BLaER1 treated with 17β-estradiol and CSF1 and Interleukin-3, amounts not matched to agents 10 nM and 100 nM (cell line): ENCODE data around the gene KCNJ6.

Experiments
- H3K27ac ChIP-seq, 11 experiments: shearing (Covaris generic); formaldehyde crosslinking; 2 replicates each; pipeline ENCODE4 v1.8.1; 2022
- H3K27me3 ChIP-seq, 11 experiments: shearing (Covaris generic); formaldehyde crosslinking; 2 replicates each; pipeline ENCODE4 v1.8.1; 2022
- H3K36me3 ChIP-seq, 11 experiments: shearing (Covaris generic); formaldehyde crosslinking; 2 replicates each; pipeline ENCODE4 v1.8.1; 2022
- H3K4me1 ChIP-seq, 10 experiments: shearing (Covaris generic); formaldehyde crosslinking; 2 replicates each; pipeline ENCODE4 v1.8.1; 2022
- H3K4me2 ChIP-seq, 11 experiments: shearing (Covaris generic); formaldehyde crosslinking; 2 replicates each; pipeline ENCODE4 v1.8.1; 2022
- H3K4me3 ChIP-seq, 10 experiments: shearing (Covaris generic); formaldehyde crosslinking; 2 replicates each; pipeline ENCODE4 v1.8.1; 2022
- H3K9ac ChIP-seq, 11 experiments: shearing (Covaris generic); formaldehyde crosslinking; 2 replicates each; pipeline ENCODE4 v1.8.1; 2022
- H3K9me3 ChIP-seq, 11 experiments: shearing (Covaris generic); formaldehyde crosslinking; replicated peaks in 1 of 11; 2 replicates each; pipeline ENCODE4 v1.8.1; 2022
- H4K20me1 ChIP-seq, 11 experiments: shearing (Covaris generic); formaldehyde crosslinking; 2 replicates each; pipeline ENCODE4 v1.8.1; 2022
- Cebpa-rat ChIP-seq, 11 experiments: shearing (Covaris generic); IDR thresholded peaks; 2 replicates each; pipeline ENCODE4 v1.8.1; 2022

Gene KCNJ6

DNA sequence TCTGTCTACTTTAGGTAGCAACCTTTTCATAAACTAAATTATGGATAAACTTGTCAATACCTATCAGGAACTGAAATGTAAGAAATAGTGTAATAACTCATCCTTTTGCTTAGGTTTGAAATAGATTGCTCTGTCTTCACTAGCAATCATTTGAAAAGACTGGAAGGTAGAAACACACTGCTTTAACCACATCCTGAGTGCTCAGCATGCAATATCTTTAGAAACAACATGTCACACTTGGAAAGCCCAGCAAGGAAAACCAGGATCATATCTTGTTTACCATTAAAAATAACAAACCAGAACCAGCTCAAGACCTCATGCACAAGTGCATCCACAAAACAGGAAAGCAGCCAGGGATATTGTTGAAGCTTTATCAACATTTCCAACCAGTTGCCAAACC is 3.6 kb downstream of the KCNJ6 start:
- peaks cover 0 to 26% (median 13%) of the 10 kb centered on the region in 11 experiments; a peak in 10 of 22 replicates for H3K9me3 ChIP-seq
- no peak for TF ChIP-seq Cebpa-rat (IDR thresholded peaks at IDR 0.05)
- no peaks in the 10 kb centered on the region for H3K36me3 ChIP-seq

DNA sequence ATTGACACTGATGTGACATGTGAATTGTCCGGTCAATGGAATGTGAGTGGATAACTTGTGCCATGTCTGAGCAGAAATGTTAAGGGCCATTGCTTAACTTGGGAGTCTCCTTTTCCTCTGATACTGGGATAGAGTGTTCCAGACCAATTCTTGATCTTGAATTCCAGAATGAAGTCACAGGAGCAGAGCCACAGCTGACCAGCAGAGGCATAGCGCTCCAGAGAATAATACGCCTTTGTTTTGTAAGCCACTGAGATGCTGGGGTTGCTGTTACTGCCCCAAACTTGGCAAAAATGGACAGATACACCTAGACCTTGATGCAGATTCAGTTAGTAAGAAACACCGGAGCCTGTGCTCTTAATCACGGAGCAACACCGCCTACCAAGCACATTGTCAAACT is 6.3 kb downstream of the KCNJ6 start:
- Histone ChIP-seq H3K36me3 (no peaks in the 10 kb centered on the region), H3K4me3 (no peak overlapping the region), H3K9me3 (peaks cover 0 to 9% (median 0%) of the 10 kb centered on the region in 11 experiments; a peak in 3 of 22 replicates), H3K4me1 (no peaks in the 10 kb centered on the region), H3K4me2 (no peak overlapping the region), H3K27ac (no peak overlapping the region), H4K20me1 (no peaks in the 10 kb centered on the region), H3K9ac (no peak overlapping the region), H3K27me3 (peaks cover 12 to 19% (median 15%) of the 10 kb centered on the region in 11 experiments)
- no peak for TF ChIP-seq Cebpa-rat (IDR thresholded peaks at IDR 0.05)

More for the DNA sequence above, 3.6 kb downstream of the KCNJ6 start:
- no peaks in the 10 kb centered on the region for H4K20me1 ChIP-seq
- H3K27ac ChIP-seq, result no peak overlapping the region
- H3K27me3 ChIP-seq, result peaks cover 39 to 46% (median 42%) of the 10 kb centered on the region in 11 experiments
- 0 out of 20 replicates have a peak, but pooled peaks cover 0 to 11% (median 0%) of the 10 kb centered on the region in 10 experiments for H3K4me1 ChIP-seq
- H3K4me3 ChIP-seq, result no peak overlapping the region
- H3K4me2 ChIP-seq, result 0 out of 22 replicates have a peak overlapping the region, but pooled peaks of 1 of the 11 experiments have one; percentile 1
- H3K9ac ChIP-seq, result no peak overlapping the region

DNA sequence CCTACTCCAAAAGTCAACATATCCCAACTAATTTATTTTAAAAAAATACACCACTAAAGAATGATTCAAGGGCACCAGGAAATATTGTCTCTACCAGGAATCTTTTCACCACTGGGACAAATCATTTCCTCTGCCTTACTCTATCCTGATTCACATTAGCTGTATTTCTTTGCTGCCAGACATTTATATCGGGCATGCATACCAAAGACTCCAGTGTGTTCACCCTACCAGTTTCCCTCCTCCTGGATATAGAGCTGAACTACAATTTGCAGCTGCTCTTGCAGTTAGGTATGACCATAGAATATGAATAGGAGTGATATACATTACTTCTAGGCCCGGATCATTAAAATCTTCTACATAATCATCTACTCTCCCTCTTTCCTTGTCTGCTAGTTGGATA is 7.6 kb downstream of the KCNJ6 start:
- no peak for TF ChIP-seq Cebpa-rat (IDR thresholded peaks at IDR 0.05)

DNA sequence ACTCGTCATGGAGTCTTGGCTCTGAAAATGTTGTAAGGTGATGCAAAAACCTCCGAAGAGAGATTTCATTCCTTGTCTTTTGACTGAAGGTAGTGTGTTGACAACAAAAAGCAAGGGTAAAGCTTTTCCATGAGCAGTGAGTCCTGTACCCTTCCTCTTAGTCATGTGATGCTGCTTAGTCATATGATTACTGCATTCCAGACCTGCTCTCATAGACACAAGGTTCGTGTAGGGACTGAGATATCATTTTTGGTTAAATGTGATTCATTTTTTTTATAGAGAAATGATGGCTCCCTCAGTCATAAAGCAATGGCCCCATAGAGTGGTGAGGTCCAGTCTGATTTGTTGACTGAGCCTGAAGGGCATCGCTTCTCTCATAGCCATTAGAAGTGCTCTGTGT is 9.2 kb downstream of the KCNJ6 start:
- Histone ChIP-seq H3K4me3 (no peak overlapping the region), H3K27me3 (no peaks in the 10 kb centered on the region), H4K20me1 (no peaks in the 10 kb centered on the region), H3K9me3 (no peaks in the 10 kb centered on the region), H3K4me2 (no peak overlapping the region), H3K36me3 (no peaks in the 10 kb centered on the region), H3K27ac (no peak overlapping the region), H3K9ac (no peak overlapping the region), H3K4me1 (no peaks in the 10 kb centered on the region)
- TF ChIP-seq Cebpa-rat (IDR thresholded peaks at IDR 0.05), result no peak

More for the DNA sequence above, 7.6 kb downstream of the KCNJ6 start:
- no peak overlapping the region for H3K4me3 ChIP-seq
- no peaks in the 10 kb centered on the region for H3K9me3 ChIP-seq
- no peaks in the 10 kb centered on the region for H3K36me3 ChIP-seq
- no peaks in the 10 kb centered on the region for H4K20me1 ChIP-seq
- H3K4me1 ChIP-seq, result no peaks in the 10 kb centered on the region
- peaks cover 0 to 7% (median 3%) of the 10 kb centered on the region in 11 experiments; a peak in 15 of 22 replicates for H3K27me3 ChIP-seq
- no peak overlapping the region for H3K27ac ChIP-seq
- H3K4me2 ChIP-seq, result no peak overlapping the region
- no peak overlapping the region for H3K9ac ChIP-seq

DNA sequence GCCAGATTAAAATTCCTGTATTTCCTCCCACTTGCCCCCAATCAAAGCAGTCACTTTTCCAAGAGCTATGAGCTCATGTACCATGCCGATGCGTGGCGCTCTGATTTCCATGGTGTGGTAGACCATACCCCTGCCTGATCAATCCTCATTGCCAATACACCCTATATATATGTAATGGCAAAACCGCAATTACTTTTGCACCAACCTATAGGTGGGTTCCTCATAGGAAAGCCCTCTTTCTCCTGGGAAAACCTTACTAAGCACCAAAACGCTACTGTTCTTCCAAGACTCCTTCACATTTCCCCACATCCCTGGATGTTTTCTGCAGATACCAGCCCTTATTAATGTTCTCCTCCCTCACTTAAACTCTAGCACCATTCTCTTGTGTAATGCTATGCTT is 11.0 kb downstream of the KCNJ6 start:
- Histone ChIP-seq H3K4me3 (no peak overlapping the region), H3K36me3 (no peaks in the 10 kb centered on the region), H3K27me3 (no peaks in the 10 kb centered on the region), H3K4me2 (no peak overlapping the region), H3K27ac (no peak overlapping the region), H3K9me3 (no peaks in the 10 kb centered on the region), H4K20me1 (no peaks in the 10 kb centered on the region), H3K9ac (no peak overlapping the region), H3K4me1 (no peaks in the 10 kb centered on the region)
- no peak for TF ChIP-seq Cebpa-rat (IDR thresholded peaks at IDR 0.05)

DNA sequence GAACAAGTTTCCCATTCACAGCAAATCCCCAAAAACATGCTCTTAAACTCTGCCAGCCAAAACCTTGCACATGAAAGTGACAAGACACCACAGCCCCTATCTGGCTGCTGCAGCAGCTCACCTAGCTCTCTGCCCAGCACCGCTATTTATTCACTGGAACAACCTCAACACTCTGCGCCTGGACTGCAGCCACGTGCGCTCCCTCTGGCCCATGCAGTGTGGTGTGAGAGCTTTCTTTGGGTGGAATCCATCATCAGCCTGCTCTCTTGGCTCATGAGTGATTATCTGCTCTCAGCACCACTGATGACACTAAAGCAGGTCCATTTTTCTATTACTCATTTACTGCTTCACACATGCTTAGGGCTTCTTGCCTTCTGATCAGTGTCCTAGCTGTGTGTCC is 11.4 kb downstream of the KCNJ6 start:
- Histone ChIP-seq H3K9ac (no peak overlapping the region), H4K20me1 (no peaks in the 10 kb centered on the region), H3K4me3 (no peak overlapping the region)

DNA sequence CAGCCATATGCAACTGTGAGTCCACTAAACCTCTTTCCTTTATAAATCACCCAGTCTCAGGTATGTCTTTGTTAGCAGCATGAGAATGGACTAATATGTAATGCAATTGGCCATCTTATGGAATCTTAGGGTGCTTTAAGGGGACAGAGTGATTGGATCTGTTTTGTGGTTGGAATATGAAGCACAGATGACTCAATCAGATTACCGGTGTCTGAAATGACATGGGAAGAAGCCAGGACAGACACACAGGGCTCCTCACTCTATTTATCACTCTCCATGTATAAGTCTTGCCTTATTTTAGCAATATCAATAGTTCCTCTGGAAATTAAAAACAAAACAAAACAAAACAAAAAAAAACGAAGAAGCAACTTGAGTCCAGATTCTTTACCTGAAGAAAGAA is 12.9 kb downstream of the KCNJ6 start:
- no peaks in the 10 kb centered on the region for H3K27me3 ChIP-seq
- no peak overlapping the region for H3K4me3 ChIP-seq
- H3K4me1 ChIP-seq, result no peaks in the 10 kb centered on the region
- H3K27ac ChIP-seq, result no peak overlapping the region
- TF ChIP-seq Cebpa-rat (IDR thresholded peaks at IDR 0.05), result no peak
- H3K9ac ChIP-seq, result no peak overlapping the region
- no peaks in the 10 kb centered on the region for H3K36me3 ChIP-seq
- no peaks in the 10 kb centered on the region for H4K20me1 ChIP-seq
- no peak overlapping the region for H3K4me2 ChIP-seq
- H3K9me3 ChIP-seq, result no peaks in the 10 kb centered on the region

More for the DNA sequence above, 11.4 kb downstream of the KCNJ6 start:
- no peaks in the 10 kb centered on the region for H3K36me3 ChIP-seq
- no peaks in the 10 kb centered on the region for H3K9me3 ChIP-seq
- H3K4me1 ChIP-seq, result no peaks in the 10 kb centered on the region
- no peak overlapping the region for H3K4me2 ChIP-seq
- H3K27me3 ChIP-seq, result no peaks in the 10 kb centered on the region
- no peak for TF ChIP-seq Cebpa-rat (IDR thresholded peaks at IDR 0.05)
- no peak overlapping the region for H3K27ac ChIP-seq

DNA sequence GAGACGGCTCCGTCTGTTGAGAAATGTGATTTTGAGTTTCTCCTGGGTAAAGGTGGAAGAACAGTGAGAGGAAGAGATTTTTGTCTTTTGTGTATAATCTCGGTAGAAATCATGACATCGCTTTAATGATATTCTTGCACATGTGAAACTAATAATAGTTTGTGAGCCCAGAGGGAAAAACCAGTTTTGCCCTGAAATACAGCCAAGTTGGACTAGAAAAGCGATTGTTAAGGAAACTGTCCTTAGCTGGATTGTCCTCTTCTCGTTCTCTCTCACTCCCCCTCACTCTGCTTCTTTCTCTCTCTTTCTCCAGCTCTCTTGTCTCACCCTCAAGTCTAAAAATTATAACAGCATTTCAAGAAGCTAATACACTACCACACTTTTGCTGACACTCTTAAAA is 17.1 kb downstream of the KCNJ6 start:
- Histone ChIP-seq H3K4me1 (peaks cover 0 to 31% (median 19%) of the 10 kb centered on the region in 10 experiments; a peak in 14 of 20 replicates), H3K27me3 (no peaks in the 10 kb centered on the region), H3K9ac (no peak overlapping the region), H3K9me3 (peaks cover 7 to 27% (median 16%) of the 10 kb centered on the region in 11 experiments; a peak in 18 of 22 replicates), H3K4me3 (no peak overlapping the region), H4K20me1 (no peaks in the 10 kb centered on the region), H3K27ac (no peak overlapping the region), H3K4me2 (0 out of 22 replicates have a peak overlapping the region, but pooled peaks of 1 of the 11 experiments have one; percentile 9), H3K36me3 (no peaks in the 10 kb centered on the region)
- TF ChIP-seq Cebpa-rat (IDR thresholded peaks at IDR 0.05), result no peak

DNA sequence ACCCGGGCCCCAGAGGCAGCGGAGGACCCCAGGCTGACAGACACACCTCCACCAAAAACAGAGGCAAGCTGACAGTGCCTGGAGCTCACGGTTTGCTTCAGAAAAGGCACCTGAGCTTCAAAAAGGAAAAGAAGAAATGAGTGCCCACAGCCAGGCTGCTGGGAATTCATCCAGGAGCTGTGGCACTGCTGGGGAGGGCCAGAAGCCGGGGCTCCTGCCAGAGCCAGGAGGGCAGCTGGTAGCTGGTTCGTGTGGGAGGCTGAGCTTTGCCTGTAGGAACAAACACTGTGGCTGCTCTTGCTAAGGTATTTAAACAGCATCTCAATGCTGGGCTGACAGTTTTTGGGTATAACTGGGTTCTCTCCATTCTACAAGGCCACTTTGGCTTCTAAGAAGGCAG is 19.5 kb downstream of the KCNJ6 start:
- H4K20me1 ChIP-seq, result no peaks in the 10 kb centered on the region
- peaks cover 7 to 27% (median 16%) of the 10 kb centered on the region in 11 experiments; a peak in 18 of 22 replicates for H3K9me3 ChIP-seq
- no peak overlapping the region for H3K9ac ChIP-seq
- no peaks in the 10 kb centered on the region for H3K36me3 ChIP-seq
- no peak for TF ChIP-seq Cebpa-rat (IDR thresholded peaks at IDR 0.05)
- H3K4me1 ChIP-seq, result peaks cover 0 to 40% (median 19%) of the 10 kb centered on the region in 10 experiments; a peak in 14 of 20 replicates
- H3K4me3 ChIP-seq, result no peak overlapping the region
- no peaks in the 10 kb centered on the region for H3K27me3 ChIP-seq
- peak overlapping the region in 8 of 11 experiments; percentile 19 to 81 (median 69); a peak in 14 of 22 replicates for H3K4me2 ChIP-seq
- no peak overlapping the region; a peak in 1 of 22 replicates for H3K27ac ChIP-seq

DNA sequence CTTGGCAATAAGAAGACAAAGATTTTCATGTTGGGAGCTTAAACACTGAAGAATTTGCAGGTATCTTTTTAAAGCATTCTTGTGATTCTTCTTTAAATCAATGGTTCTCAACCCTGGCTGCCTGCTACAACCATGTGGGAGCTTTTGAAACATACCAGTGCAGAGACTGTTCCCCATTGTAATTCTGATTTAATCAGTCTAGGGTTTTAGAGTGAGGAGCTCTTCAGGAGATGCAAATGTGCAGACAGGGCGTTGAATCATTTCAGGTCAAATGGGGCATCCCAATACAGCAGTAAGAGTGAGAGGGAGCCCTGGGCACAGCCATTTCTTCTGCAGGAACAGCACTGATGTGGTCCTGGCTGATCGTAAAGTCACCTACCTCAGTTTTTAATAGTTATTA is 24.3 kb downstream of the KCNJ6 start:
- H3K36me3 ChIP-seq, result no peaks in the 10 kb centered on the region
- peaks cover 9 to 22% (median 17%) of the 10 kb centered on the region in 11 experiments; a peak in 18 of 22 replicates for H3K9me3 ChIP-seq
- no peak overlapping the region for H3K9ac ChIP-seq
- no peak overlapping the region for H3K27ac ChIP-seq
- no peak overlapping the region for H3K4me3 ChIP-seq
- no peak overlapping the region for H3K4me2 ChIP-seq
- no peaks in the 10 kb centered on the region for H3K27me3 ChIP-seq
- TF ChIP-seq Cebpa-rat (IDR thresholded peaks at IDR 0.05), result no peak
- H4K20me1 ChIP-seq, result no peaks in the 10 kb centered on the region
- H3K4me1 ChIP-seq, result peaks cover 0 to 35% (median 19%) of the 10 kb centered on the region in 10 experiments; a peak in 14 of 20 replicates
